DOHH2 (cell line): ENCODE results near the gene HOXC6.

ENCODE experiments used
- EZH2phosphoT487 ChIP-seq: fragments of 200-600 bp; sonication (generic); IDR thresholded peaks from 2 replicates; pipeline ENCODE4 v1.6.1; 2017; ENCODE audit warnings: borderline replicate concordance, mild to moderate bottlenecking, antibody characterized with exemption, low read length, moderate library complexity, mixed read lengths
- TF ChIP-seq, protein P1 (sequence below): fragments of 200-600 bp; sonication (generic); IDR thresholded peaks from one replicate; pipeline ENCODE4 v1.5.1; 2014; ENCODE audit warnings: antibody characterized with exemption, mild to moderate bottlenecking, low read depth, low read length; ENCODE audit not compliant: poor library complexity, severe bottlenecking

DNA sequence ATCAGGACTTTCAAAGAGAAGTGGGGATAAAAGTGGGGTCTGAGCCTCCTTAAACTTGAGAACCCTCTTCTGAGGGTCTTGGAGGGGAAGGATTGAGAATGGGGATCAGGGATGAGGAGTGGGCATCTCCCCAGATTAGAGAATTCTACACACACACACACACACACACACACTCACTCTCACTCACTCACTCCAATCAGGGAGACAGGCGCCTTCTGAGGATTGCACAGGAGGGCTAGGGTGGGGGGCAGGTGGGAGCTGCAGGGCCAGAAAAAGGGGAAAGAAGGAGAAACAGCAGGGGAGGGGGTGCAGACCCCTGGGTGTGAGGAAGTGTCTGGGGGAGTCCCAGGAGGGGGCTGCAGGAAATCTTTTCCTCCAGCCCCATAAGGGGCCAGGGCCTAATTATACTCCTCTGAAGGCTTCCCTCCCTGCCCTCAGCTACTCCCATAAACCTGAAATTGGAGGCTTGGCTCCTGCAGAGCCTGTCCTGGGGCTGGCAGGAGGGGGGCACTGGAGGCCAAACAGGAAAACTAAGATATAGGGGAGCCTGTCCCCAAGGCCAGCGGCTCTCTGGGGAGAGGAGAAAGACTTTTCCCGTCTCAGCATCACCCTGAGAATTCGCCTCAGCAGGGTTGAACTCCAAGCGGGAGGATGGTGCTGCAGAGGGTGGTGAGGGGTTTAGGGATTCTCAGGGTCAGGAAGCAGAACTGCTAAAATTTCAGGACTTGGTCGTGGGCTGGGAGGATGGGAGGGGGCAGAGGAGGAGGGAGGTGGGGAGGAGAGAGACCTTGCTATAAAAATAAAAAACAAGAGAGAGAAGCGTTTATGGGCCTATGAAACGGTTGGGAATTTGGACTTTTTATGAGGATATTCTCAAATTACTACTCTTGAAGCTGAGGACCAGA, 26.7 kb upstream of the HOXC6 start:
- TF ChIP-seq, protein P1, sequence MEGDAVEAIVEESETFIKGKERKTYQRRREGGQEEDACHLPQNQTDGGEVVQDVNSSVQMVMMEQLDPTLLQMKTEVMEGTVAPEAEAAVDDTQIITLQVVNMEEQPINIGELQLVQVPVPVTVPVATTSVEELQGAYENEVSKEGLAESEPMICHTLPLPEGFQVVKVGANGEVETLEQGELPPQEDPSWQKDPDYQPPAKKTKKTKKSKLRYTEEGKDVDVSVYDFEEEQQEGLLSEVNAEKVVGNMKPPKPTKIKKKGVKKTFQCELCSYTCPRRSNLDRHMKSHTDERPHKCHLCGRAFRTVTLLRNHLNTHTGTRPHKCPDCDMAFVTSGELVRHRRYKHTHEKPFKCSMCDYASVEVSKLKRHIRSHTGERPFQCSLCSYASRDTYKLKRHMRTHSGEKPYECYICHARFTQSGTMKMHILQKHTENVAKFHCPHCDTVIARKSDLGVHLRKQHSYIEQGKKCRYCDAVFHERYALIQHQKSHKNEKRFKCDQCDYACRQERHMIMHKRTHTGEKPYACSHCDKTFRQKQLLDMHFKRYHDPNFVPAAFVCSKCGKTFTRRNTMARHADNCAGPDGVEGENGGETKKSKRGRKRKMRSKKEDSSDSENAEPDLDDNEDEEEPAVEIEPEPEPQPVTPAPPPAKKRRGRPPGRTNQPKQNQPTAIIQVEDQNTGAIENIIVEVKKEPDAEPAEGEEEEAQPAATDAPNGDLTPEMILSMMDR: no peak
- peak; percentile 50; the same call in 1 of the 2 replicates for TF ChIP-seq EZH2phosphoT487
